ENCODE data around the gene CADPS.

The CADPS gene

GRCh38 chr3:62874711-62875557 lies at the start of gene CADPS:
Gene CADPS (minus strand): TSS chr3:62875416. CDS start chr3:62875029, 387 bp downstream.
- DNase-seq (ENCODE audit: low spot score) = no peak

GRCh38 chr3:62923066-62923465 lies 47.9 kb upstream of the CADPS start:
- DNase-seq (ENCODE audit: low spot score) = no peak

GRCh38 chr3:62922326-62922725 lies 47.1 kb upstream of the CADPS start:
- no peak for DNase-seq (ENCODE audit: low spot score)

- DNase-seq (ENCODE audit: low spot score) = no peak
Measured at GRCh38 chr3:62920466-62920784, 45.2 kb upstream of the CADPS start.

- DNase-seq (ENCODE audit: low spot score) = no peak
Measured at GRCh38 chr3:62919784-62920465, 44.7 kb upstream of the CADPS start.

- no peak for DNase-seq (ENCODE audit: low spot score)
Measured at GRCh38 chr3:62918777-62919176, 43.6 kb upstream of the CADPS start.

- no peak for DNase-seq (ENCODE audit: low spot score)
Measured at GRCh38 chr3:62918131-62918530, 42.9 kb upstream of the CADPS start.

GRCh38 chr3:62911526-62911925 lies 36.3 kb upstream of the CADPS start:
- DNase-seq (ENCODE audit: low spot score) = no peak

- DNase-seq (ENCODE audit: low spot score) = no peak
Measured at GRCh38 chr3:62905331-62905730, 30.1 kb upstream of the CADPS start.

GRCh38 chr3:62898530-62899496 lies 23.6 kb upstream of the CADPS start:
- no peak for DNase-seq (ENCODE audit: low spot score)

- no peak for DNase-seq (ENCODE audit: low spot score)
Measured at GRCh38 chr3:62895901-62896300, 20.7 kb upstream of the CADPS start.

GRCh38 chr3:62892951-62893350 lies 17.7 kb upstream of the CADPS start:
- no peak for DNase-seq (ENCODE audit: low spot score)

GRCh38 chr3:62892045-62892444 lies 16.8 kb upstream of the CADPS start:
- DNase-seq (ENCODE audit: low spot score) = no peak

- no peak for DNase-seq (ENCODE audit: low spot score)
Measured at GRCh38 chr3:62888778-62889177, 13.6 kb upstream of the CADPS start.

- DNase-seq (ENCODE audit: low spot score) = no peak
Measured at GRCh38 chr3:62888180-62888579, 13.0 kb upstream of the CADPS start.

- DNase-seq (ENCODE audit: low spot score) = no peak
Measured at GRCh38 chr3:62885136-62885535, 9.9 kb upstream of the CADPS start.

- DNase-seq (ENCODE audit: low spot score) = no peak
Measured at GRCh38 chr3:62884096-62884870, 9.1 kb upstream of the CADPS start.

GRCh38 chr3:62882676-62883200 lies 7.5 kb upstream of the CADPS start:
- DNase-seq (ENCODE audit: low spot score) = no peak

GRCh38 chr3:62876064-62876463 lies 848 bp upstream of the CADPS start:
- no peak for DNase-seq (ENCODE audit: low spot score)

GRCh38 chr3:62875558-62876002 lies 364 bp upstream of the CADPS start:
- DNase-seq (ENCODE audit: low spot score) = no peak
